HepG2 (cell line): Measurements from ENCODE around the gene GRK5. TPM values are rescaled to one million over a fixed set of nuclear protein-coding genes. Genes with fewer than 3 reads are reported as not detected.

Source experiments
- ATAC-seq: fragments of 200-7000 bp; cut with Tn5 transposase; 3 replicates; pipeline ENCODE4 v1.9.1; 2020; ENCODE audit warnings: mild to moderate bottlenecking, moderate library complexity
- BruUV-seq: library from RNA; stranded (reverse); fragments of 400-500 nt; replicated peaks from 2 replicates; lab custom pipeline; 2021; lab: Mats Ljungman, UMichigan
- CTCF ChIA-PET: fragments of 300-600 bp; formaldehyde crosslinking; extraction: SDS; loops from one replicate; lab custom pipeline; 2021; ENCODE audit warnings: low total read pairs, inconsistent platforms, low intra/inter-chr PET ratio; lab: Yijun Ruan, JAX
- POLR2A ChIA-PET: fragments of 350-600 bp; sonication (Branson Sonifier 250); formaldehyde crosslinking; loops from one replicate; lab custom pipeline; 2020; ENCODE audit warnings: antibody characterized with exemption, inconsistent platforms; lab: Yijun Ruan, JAX
- DNase-seq: peaks from one replicate; pipeline ENCODE4 v3.0.0-alpha.2; 2015; ENCODE audit warnings: low spot score
- FAIRE-seq: peaks from 3 replicates; lab custom pipeline; 2011; peaks lifted over from hg19 to GRCh38; lab: Jason Lieb, UNC
- H2AFZ ChIP-seq: one replicate; pipeline ENCODE4 v1.6.1; 2011; ENCODE audit warnings: low read length, inconsistent platforms
- H3K27ac ChIP-seq: fragments of 300-600 bp; 3 replicates; pipeline ENCODE4 v1.8.0; 2011; ENCODE audit warnings: mixed run types, mild to moderate bottlenecking, mixed read lengths, low read length, inconsistent platforms; ENCODE audit not compliant: insufficient read depth; ENCODE audit errors: extremely low read length
- H3K27me3 ChIP-seq, 2 experiments: fragments of 200-600 bp in 1 of 2; 2 replicates in 1 of 2; 3 replicates in 1 of 2; pipeline versions ENCODE4 v1.6.0 to v1.8.0; 2011; ENCODE audit warnings: low read length in 2 of 2, mild to moderate bottlenecking in 2 of 2, moderate library complexity in 2 of 2, inconsistent platforms in 1 of 2; ENCODE audit not compliant: insufficient read depth in 2 of 2, control insufficient read depth in 1 of 2
- H3K36me3 ChIP-seq, 2 experiments: fragments of 200-600 bp in 1 of 2; replicated peaks in 1 of 2; 2 replicates in 1 of 2; 3 replicates in 1 of 2; pipeline versions ENCODE4 v1.5.1 to v1.8.0; 2011; ENCODE audit warnings: low read length in 2 of 2, inconsistent platforms in 1 of 2; ENCODE audit not compliant: insufficient read depth in 2 of 2, control insufficient read depth in 1 of 2
- H3K4me1 ChIP-seq: 2 replicates; pipeline ENCODE4 v1.5.1; 2012; ENCODE audit warnings: low read length, inconsistent platforms; ENCODE audit not compliant: insufficient read depth
- H3K4me2 ChIP-seq: 2 replicates; pipeline ENCODE4 v1.6.0; 2011; ENCODE audit warnings: low read depth, low read length, inconsistent platforms
- H3K4me3 ChIP-seq, 3 experiments: fragments of 200-600 bp in 1 of 3; sonication (generic), shearing (Covaris generic) in 1 of 3; replicated peaks in 1 of 3; 2 replicates each; pipeline ENCODE4 v1.5.1; 2011 to 2016; ENCODE audit warnings: low read length in 3 of 3, inconsistent platforms in 2 of 3, low read depth in 2 of 3, mild to moderate bottlenecking in 2 of 3, control low read depth in 1 of 3, mixed read lengths in 1 of 3; ENCODE audit not compliant: insufficient read depth in 1 of 3
- H3K79me2 ChIP-seq: one replicate; pipeline ENCODE4 v1.6.1; 2011; ENCODE audit warnings: low read length, inconsistent platforms; ENCODE audit not compliant: insufficient read depth
- H3K9ac ChIP-seq: 2 replicates; pipeline ENCODE4 v1.6.0; 2011; ENCODE audit warnings: mild to moderate bottlenecking, low read depth, low read length, inconsistent platforms; ENCODE audit not compliant: insufficient read depth
- H3K9me3 ChIP-seq: 2 replicates; pipeline ENCODE4 v1.5.1; 2012; ENCODE audit warnings: mild to moderate bottlenecking, low read length
- H4K20me1 ChIP-seq: 2 replicates; pipeline ENCODE4 v1.6.0; 2011; ENCODE audit warnings: inconsistent platforms, mild to moderate bottlenecking, low read length, moderate library complexity; ENCODE audit not compliant: insufficient read depth
- HCFC1 ChIP-seq: fragments of 150-350 bp; IDR thresholded peaks from 2 replicates; pipeline ENCODE4 v1.6.1; 2014; ENCODE audit warnings: low read depth, low read length
- HIC2 ChIP-seq: sonication (generic); formaldehyde crosslinking; IDR thresholded peaks from 2 replicates; pipeline ENCODE4 v1.9.0; 2022; ENCODE audit warnings: low read depth, missing genetic modification reagents
- HNF4A ChIP-seq: sonication (generic); formaldehyde crosslinking; IDR thresholded peaks from 2 replicates; pipeline ENCODE4 v1.4.0; 2020; ENCODE audit warnings: missing genetic modification reagents
- IKZF4 ChIP-seq: sonication (generic); formaldehyde crosslinking; IDR thresholded peaks from 2 replicates; pipeline ENCODE4 v1.5.1; 2020; ENCODE audit warnings: borderline replicate concordance, mild to moderate bottlenecking, low read depth, missing genetic modification reagents; ENCODE audit errors: not compliant biosample characterization
- MLX ChIP-seq: IDR thresholded peaks from 2 replicates; pipeline ENCODE4 v1.6.1; 2016
- NCOA5 ChIP-seq: sonication (generic); formaldehyde crosslinking; IDR thresholded peaks from 2 replicates; pipeline ENCODE4 v1.4.0; 2020; ENCODE audit warnings: missing genetic modification reagents
- NR2C2 ChIP-seq: sonication (generic); formaldehyde crosslinking; IDR thresholded peaks from 2 replicates; pipeline ENCODE4 v1.4.0; 2020; ENCODE audit warnings: missing genetic modification reagents, mild to moderate bottlenecking, moderate library complexity, borderline replicate concordance
- RFX5 ChIP-seq: IDR thresholded peaks from 2 replicates; pipeline ENCODE4 v1.6.1; 2011; ENCODE audit warnings: low read depth, low read length, improper control_type of control experiment
- SIN3B ChIP-seq: fragments of 150-350 bp; IDR thresholded peaks from 2 replicates; pipeline ENCODE4 v1.6.1; 2014; ENCODE audit warnings: low read length
- SOX6 ChIP-seq, 2 experiments: fragments of 450-650 bp in 1 of 2; sonication (generic) in 1 of 2; formaldehyde crosslinking in 1 of 2; IDR thresholded peaks; 2 replicates each; pipeline versions ENCODE4 v1.4.0 to v1.6.1; 2017 to 2020; ENCODE audit warnings: antibody characterized with exemption in 1 of 2, mild to moderate bottlenecking in 1 of 2, missing genetic modification reagents in 1 of 2
- SP4 ChIP-seq: sonication (generic); formaldehyde crosslinking; IDR thresholded peaks from 2 replicates; pipeline ENCODE4 v1.8.1; 2023; ENCODE audit warnings: mild to moderate bottlenecking, missing genetic modification reagents
- ZBTB44 ChIP-seq: sonication (generic); formaldehyde crosslinking; IDR thresholded peaks from 2 replicates; pipeline ENCODE4 v1.4.0; 2020; ENCODE audit warnings: missing genetic modification reagents
- ZNF160 ChIP-seq: sonication (generic); formaldehyde crosslinking; IDR thresholded peaks from 2 replicates; pipeline ENCODE4 v1.8.0; 2022; ENCODE audit warnings: mild to moderate bottlenecking, inconsistent platforms, missing genetic modification reagents
- ZSCAN30 ChIP-seq: sonication (generic); formaldehyde crosslinking; IDR thresholded peaks from 2 replicates; pipeline ENCODE4 v1.5.0; 2020; ENCODE audit warnings: mild to moderate bottlenecking, missing genetic modification reagents
- WGBS: methylation state at CpG from one replicate; pipeline ENCODE4 v1.1.6; 2017; ENCODE audit warnings: low lambda C conversion rate; 5-methylcytosine and 5-hydroxymethylcytosine counted together
- in situ Hi-C: cut with HindIII; loops from 2 replicates; pipeline ENCODE4 v1.10.0; 2017; ENCODE audit warnings: low pct_unique_long_range_greater_than_20kb; ENCODE audit not compliant: extremely low pct_ligation_motif_present
- intact Hi-C: fragments of 100-400 bp; cut with micrococcal nuclease; formaldehyde crosslinking; loops from one replicate; pipeline ENCODE4 v1.10.0; 2022; ENCODE audit not compliant: unreplicated experiment
- polyA plus RNA-seq, 8 experiments: library from polyadenylated mRNA; depleted of rRNA in 3 of 8; stranded (reverse) in 7 of 8; unstranded in 1 of 8; fragments of >200 nt; fragmentation: Illumina TruSeq in 4 of 8; extraction: Trizol in 4 of 8; gene quantifications; 2 replicates each; pipeline versions ENCODE4 v1.2.1 to v1.2.3, GENCODE V29; 2011 to 2016; ENCODE audit warnings: low read depth in 4 of 8, missing spikeins in 1 of 8, mixed read lengths in 1 of 8; ENCODE audit not compliant: insufficient read depth in 1 of 8
- total RNA-seq, 5 experiments: library from RNA; depleted of rRNA; stranded (reverse); fragments of >200 nt; fragmentation: Illumina TruSeq; extraction: Trizol; gene quantifications; 2 replicates each; pipeline ENCODE4 v1.2.3, GENCODE V29; 2016; ENCODE audit warnings: low read depth in 1 of 5

GRK5 gene
- total and polyA plus RNA-seq, 2 of the 13 experiments (the other 11 are each of a cell fraction or from before 2014, with no cell fraction given), result 10.4 to 12.6 TPM

- Histone ChIP-seq H2AFZ (no peak overlapping the region), H3K4me2 (no peak overlapping the region), H4K20me1 (no peaks in the 10 kb centered on the region), H3K36me3 (peaks cover 4 to 16% of the 10 kb centered on the region in 2 experiments; a peak in 3 of 5 replicates), H3K79me2 (no peaks in the 10 kb centered on the region), H3K4me1 (peaks cover 8% of the 10 kb centered on the region), H3K4me3 (no peak overlapping the region), H3K27ac (no peak overlapping the region), H3K27me3 (no peaks in the 10 kb centered on the region), H3K9me3 (no peaks in the 10 kb centered on the region), H3K9ac (no peak overlapping the region)
- in situ Hi-C loops, result no loop called here
- BruUV-seq, result no TSS peak
- ATAC-seq (no peak), FAIRE-seq (no peak), DNase-seq (no peak)
- intact Hi-C loops, result no loop called here
- 82% methylated on average over 4 of the region's 5 CpGs for WGBS
- CTCF ChIA-PET, result no interaction called here
- TF ChIP-seq ZNF160 (CRISPR knock-in tag) (no peak), SOX6 (IDR thresholded peaks at IDR 0.05) (no peak), SOX6 (CRISPR knock-in tag; IDR thresholded peaks at IDR 0.05) (no peak), ZSCAN30 (CRISPR knock-in tag) (no peak), ZBTB44 (CRISPR knock-in tag) (no peak), SP4 (no peak), SIN3B (no peak), NR2C2 (no peak), HIC2 (CRISPR knock-in tag) (no peak), HNF4A (CRISPR knock-in tag) (no peak), MLX (CRISPR knock-in tag) (no peak), NCOA5 (no peak), RFX5 (no peak), HCFC1 (no peak), IKZF4 (CRISPR knock-in tag) (no peak)
- POLR2A ChIA-PET, result no interaction called here
These were observed 191.6 kb downstream of the GRK5 start for GRCh38 chr10:119398996-119399395.
